ENCODE measurements around the gene AFDN. TPM values are rescaled to one million over a fixed set of nuclear protein-coding genes. Genes with fewer than 3 reads are reported as not detected.

The AFDN gene
- total and polyA plus RNA-seq, 2 of the 8 experiments (the other 6 are each of a cell fraction or from before 2014, with no cell fraction given): 53.4 to 192 TPM

- Histone ChIP-seq H2BK120ac (replicated peaks; ENCODE audit: low read depth, low read length) (no peak overlapping the region), H3K27me3 (replicated peaks in 1 of 4; ENCODE audit: control insufficient read depth in 3 of 4, extremely low read depth in 1 of 4, insufficient read depth in 3 of 4, low read length in 3 of 4) (no peaks in the 10 kb centered on the region), H4K8ac (ENCODE audit: extremely low read depth, insufficient read depth, low read length) (no peak overlapping the region), H3K18ac (ENCODE audit: extremely low read depth, low read length) (no peak overlapping the region), H4K91ac (replicated peaks; ENCODE audit: insufficient read length, low read length) (no peak overlapping the region), H4K20me1 (replicated peaks in 1 of 2; ENCODE audit: control insufficient read depth in 1 of 2, insufficient read depth in 2 of 2, low read length in 2 of 2) (peaks cover 0 to 2% of the 10 kb centered on the region in 2 experiments), H2AFZ (ENCODE audit: low read length) (no peak overlapping the region), H3K4me2 (ENCODE audit: insufficient read depth in 1 of 2, low read depth in 2 of 2, low read length in 2 of 2) (no peak overlapping the region), H3K23me2 (ENCODE audit: low read depth, low read length) (no peaks in the 10 kb centered on the region), H2AK5ac (ENCODE audit: low read depth, low read length) (no peak overlapping the region), H3K9me3 (ENCODE audit: insufficient read depth in 2 of 2, low read depth in 1 of 2, low read length in 1 of 2) (no peaks in the 10 kb centered on the region), H3K14ac (ENCODE audit: insufficient read length) (no peak overlapping the region), H2BK15ac (ENCODE audit: low read length) (no peak overlapping the region), H4K5ac (ENCODE audit: insufficient read length, low read depth, low read length) (no peak overlapping the region), H3K36me3 (ENCODE audit: control insufficient read depth in 2 of 4, insufficient read depth in 4 of 4, low read length in 3 of 4) (peaks cover 20 to 65% (median 45%) of the 10 kb centered on the region in 4 experiments), H3K56ac (replicated peaks; ENCODE audit: insufficient read length, low read depth, low read length) (no peak overlapping the region), H2BK5ac (ENCODE audit: low read depth, low read length) (no peak overlapping the region), H3K4me1 (replicated peaks in 1 of 4; ENCODE audit: control insufficient read depth in 3 of 4, insufficient read depth in 4 of 4, low read length in 3 of 4) (no peaks in the 10 kb centered on the region), H3K23ac (ENCODE audit: insufficient read length) (no peak overlapping the region), H3K79me1 (ENCODE audit: low read depth, low read length) (no peaks in the 10 kb centered on the region), H3K9ac (replicated peaks in 1 of 4; ENCODE audit: extremely low read depth in 1 of 4, low read depth in 3 of 4, low read length in 3 of 4) (no peak overlapping the region), H2BK12ac (ENCODE audit: low read depth, low read length) (no peak overlapping the region), H3K4ac (replicated peaks; ENCODE audit: insufficient read length, low read depth, low read length) (no peak overlapping the region), H3K27ac (ENCODE audit: low read depth, low read length) (no peak overlapping the region), H2BK20ac (ENCODE audit: low read length) (no peak overlapping the region), H3K4me3 (ENCODE audit: extremely low read depth in 1 of 4, insufficient read depth in 2 of 4, low read depth in 3 of 4, low read length in 4 of 4) (no peak overlapping the region), H3K79me2 (ENCODE audit: control insufficient read depth in 1 of 2, insufficient read depth in 2 of 2, low read length in 2 of 2) (no peaks in the 10 kb centered on the region)
- CTCF ChIA-PET (ENCODE audit: partially characterized antibody): interaction anchor here (1.4 kb wide), 1 partner anchor 24 kb away, joined by 6 read pairs; no protein-coding TSS in a partner anchor
- no peak for DNase-seq (ENCODE audit: low read depth in 1 of 2, low spot score in 2 of 2)
- POLR2A ChIA-PET (ENCODE audit: partially characterized antibody): no interaction called here
- WGBS, 2 experiments (ENCODE audit: extremely low coverage in 1 of 2, insufficient coverage in 1 of 2, insufficient read length in 1 of 2, insufficient replicate concordance in 2 of 2, low coverage in 1 of 2, low lambda C conversion rate in 2 of 2, missing lambda C conversion rate in 1 of 2): 95% methylated on average over 4 of the region's 4 CpGs; no CpG with 5 or more reads in 1 of the 2 experiments
- TF ChIP-seq SIN3A (conservative IDR thresholded peaks at IDR 0.05 in 1 of 2, IDR thresholded peaks at IDR 0.05 in 1 of 2; ENCODE audit: low read depth in 1 of 2, low read length in 2 of 2): no peak
- TF ChIP-seq, protein P1, sequence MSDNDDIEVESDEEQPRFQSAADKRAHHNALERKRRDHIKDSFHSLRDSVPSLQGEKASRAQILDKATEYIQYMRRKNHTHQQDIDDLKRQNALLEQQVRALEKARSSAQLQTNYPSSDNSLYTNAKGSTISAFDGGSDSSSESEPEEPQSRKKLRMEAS (IDR thresholded peaks at IDR 0.05): no peak
- no peak for TF ChIP-seq ZNF274 (IDR thresholded peaks at IDR 0.05; ENCODE audit: borderline replicate concordance, extremely low read depth, low read length)
- TF ChIP-seq NRF1 (IDR thresholded peaks at IDR 0.05; ENCODE audit: low read depth, low read length): no peak
- TF ChIP-seq EZH2 (IDR thresholded peaks at IDR 0.05; ENCODE audit: low read depth, low read length, severe bottlenecking): no peak
- no peak for TF ChIP-seq ATF3 (IDR thresholded peaks at IDR 0.05; ENCODE audit: insufficient read depth, low read depth, low read length)
- TF ChIP-seq EGR1 (IDR thresholded peaks at IDR 0.05; ENCODE audit: borderline replicate concordance, low read depth, low read length): no peak
- no peak for TF ChIP-seq POU5F1 (IDR thresholded peaks at IDR 0.05; ENCODE audit: low read depth, low read length)
- no peak for TF ChIP-seq TAF1 (IDR thresholded peaks at IDR 0.05; ENCODE audit: low read depth, low read length)
- no peak for TF ChIP-seq TCF12 (IDR thresholded peaks at IDR 0.05; ENCODE audit: low read depth, low read length)
- no peak for TF ChIP-seq KDM1A (IDR thresholded peaks at IDR 0.05; ENCODE audit: borderline replicate concordance, low read length)
- TF ChIP-seq YY1 (IDR thresholded peaks at IDR 0.05; ENCODE audit: low read depth, low read length): no peak
- no peak for TF ChIP-seq CREB1 (IDR thresholded peaks at IDR 0.05)
- no peak for TF ChIP-seq CBX8 (IDR thresholded peaks at IDR 0.05; ENCODE audit: borderline replicate concordance, low read depth, low read length)
- no peak for FAIRE-seq
These were observed 117.4 kb downstream of the AFDN start for GRCh38 chr6:167944130-167944529.

All from H1 (cell line).